Left lobe of liver (tissue), 2 donors: Measurements from ENCODE around the gene NAA40. TPM values are rescaled to one million over a fixed set of nuclear protein-coding genes. Genes with fewer than 3 reads are reported as not detected.

Experiments used
- ATAC-seq: fragments of 200-7000 bp; cut with Tn5 transposase; one replicate; pipeline ENCODE4 v1.9.1; 2020; ENCODE audit warnings: mild to moderate bottlenecking, moderate library complexity
- DNase-seq: peaks from one replicate; pipeline ENCODE4 v3.0.0-alpha.2; 2020; ENCODE audit warnings: low spot score
- total RNA-seq: library from RNA; stranded (reverse); gene quantifications from one replicate; pipeline ENCODE4 v1.2.1, GENCODE V29; 2021
- donor health status: DM: no; HTN: no; CAD: no; lungs with moderate emphysema.
- donor health status: DM: no; HTN: yes; CAD: no.

The NAA40 gene
- total RNA-seq, 1 donor from 2014 or later: 4.2 TPM

GRCh38 chr11:63985812-63986155 is 47.0 kb downstream of the NAA40 start:
- ATAC-seq: peak; percentile 29
- no peak for DNase-seq

DNA sequence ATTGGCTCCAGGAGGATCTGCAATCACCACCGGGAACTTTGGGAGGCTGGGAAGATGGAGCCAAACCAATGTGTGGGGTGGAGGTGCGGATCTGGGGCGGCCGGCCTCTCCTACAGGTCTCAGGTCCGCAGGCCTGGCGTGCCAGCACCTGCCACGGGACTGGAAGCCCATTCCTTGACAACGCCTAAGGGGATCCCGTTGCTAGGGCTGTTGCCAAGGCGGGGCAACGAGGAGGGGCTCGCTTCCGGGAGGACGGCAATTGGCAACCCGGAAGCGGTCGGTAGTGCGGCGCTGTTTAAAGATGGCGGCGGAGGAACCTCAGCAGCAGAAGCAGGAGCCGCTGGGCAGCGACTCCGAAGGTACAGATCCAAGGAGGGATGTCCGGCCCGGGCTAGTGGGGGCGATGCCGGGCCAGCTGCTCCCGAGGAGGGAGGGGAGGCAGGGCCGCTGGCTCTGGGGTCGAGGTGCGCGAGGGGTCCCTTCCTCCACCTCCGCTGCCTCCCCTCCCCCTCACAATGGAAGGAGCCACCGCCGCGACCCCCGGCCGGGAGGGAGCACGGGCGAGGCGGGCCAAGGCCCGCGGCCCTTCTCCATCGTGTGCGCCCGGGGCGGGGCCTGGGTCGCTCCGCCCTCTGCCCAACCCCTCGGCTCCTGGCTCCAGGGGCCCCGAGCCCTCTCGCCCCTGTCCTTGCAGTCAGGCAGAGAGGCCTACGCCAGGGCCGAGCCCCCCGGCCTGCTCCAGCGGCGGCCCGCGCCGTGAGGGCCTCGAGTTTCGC is 47.5 kb downstream of the NAA40 start, which contains the start of gene OTUB1:
Gene OTUB1 (plus strand): TSS at position 283 of the 776 bp plus-strand sequence. CDS start 19 bp downstream, at position 302.
- DNase-seq (peak; percentile 87), ATAC-seq (peak; percentile 93)

GRCh38 chr11:63986932-63987513 is 48.2 kb downstream of the NAA40 start:
- ATAC-seq (no peak), DNase-seq (no peak)

DNA sequence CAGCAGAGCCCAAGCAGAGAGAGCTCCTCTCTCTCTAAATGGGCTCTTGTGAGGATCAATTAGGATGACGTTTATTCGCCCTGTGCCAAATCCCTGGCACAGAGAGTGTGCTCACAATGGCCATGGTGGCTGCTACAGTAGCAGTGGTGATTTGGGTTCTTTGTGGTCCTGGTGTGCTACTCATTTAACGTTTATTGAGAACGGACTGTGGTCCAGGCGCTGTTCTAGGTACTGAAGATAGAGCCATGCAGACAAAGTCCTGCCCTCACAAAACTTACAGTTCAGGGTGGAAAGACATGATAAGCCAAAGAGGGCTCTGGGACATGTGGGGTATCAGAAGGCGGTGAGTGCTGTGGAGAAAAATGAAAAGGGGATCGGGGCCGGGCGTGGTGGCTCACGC is 52.8 kb downstream of the NAA40 start:
- DNase-seq (no peak), ATAC-seq (no peak)

DNA sequence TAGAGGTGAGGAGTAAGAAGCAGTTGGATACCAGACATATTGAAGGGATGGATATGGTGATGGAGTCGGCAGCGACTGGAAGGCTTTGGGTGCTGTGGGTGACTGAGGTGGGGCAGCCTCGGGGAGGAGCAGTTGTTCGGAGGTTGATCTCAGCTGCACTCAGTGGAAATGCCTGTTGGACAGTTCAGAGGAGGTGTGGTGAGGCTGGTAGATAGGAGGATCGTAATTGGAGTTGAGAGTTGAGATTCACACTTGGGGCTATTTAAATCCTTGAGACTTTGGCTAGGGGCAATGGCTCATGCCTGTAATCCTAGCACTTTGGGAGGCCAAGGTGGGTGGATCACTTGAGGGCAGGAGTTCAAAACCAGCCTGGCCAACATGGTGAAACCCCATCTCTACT is 54.3 kb downstream of the NAA40 start:
- DNase-seq (no peak), ATAC-seq (no peak)

GRCh38 chr11:63993993-63994392 is 55.2 kb downstream of the NAA40 start:
- DNase-seq (no peak), ATAC-seq (no peak)

- ATAC-seq (no peak), DNase-seq (no peak)
Observed at GRCh38 chr11:63996512-63996911, 57.7 kb downstream of the NAA40 start.

- DNase-seq (no peak), ATAC-seq (no peak)
Observed at GRCh38 chr11:63997104-63997700, 58.4 kb downstream of the NAA40 start.

- no peak for DNase-seq
- no peak for ATAC-seq
Observed at GRCh38 chr11:63997801-63998337, 59.1 kb downstream of the NAA40 start.

DNA sequence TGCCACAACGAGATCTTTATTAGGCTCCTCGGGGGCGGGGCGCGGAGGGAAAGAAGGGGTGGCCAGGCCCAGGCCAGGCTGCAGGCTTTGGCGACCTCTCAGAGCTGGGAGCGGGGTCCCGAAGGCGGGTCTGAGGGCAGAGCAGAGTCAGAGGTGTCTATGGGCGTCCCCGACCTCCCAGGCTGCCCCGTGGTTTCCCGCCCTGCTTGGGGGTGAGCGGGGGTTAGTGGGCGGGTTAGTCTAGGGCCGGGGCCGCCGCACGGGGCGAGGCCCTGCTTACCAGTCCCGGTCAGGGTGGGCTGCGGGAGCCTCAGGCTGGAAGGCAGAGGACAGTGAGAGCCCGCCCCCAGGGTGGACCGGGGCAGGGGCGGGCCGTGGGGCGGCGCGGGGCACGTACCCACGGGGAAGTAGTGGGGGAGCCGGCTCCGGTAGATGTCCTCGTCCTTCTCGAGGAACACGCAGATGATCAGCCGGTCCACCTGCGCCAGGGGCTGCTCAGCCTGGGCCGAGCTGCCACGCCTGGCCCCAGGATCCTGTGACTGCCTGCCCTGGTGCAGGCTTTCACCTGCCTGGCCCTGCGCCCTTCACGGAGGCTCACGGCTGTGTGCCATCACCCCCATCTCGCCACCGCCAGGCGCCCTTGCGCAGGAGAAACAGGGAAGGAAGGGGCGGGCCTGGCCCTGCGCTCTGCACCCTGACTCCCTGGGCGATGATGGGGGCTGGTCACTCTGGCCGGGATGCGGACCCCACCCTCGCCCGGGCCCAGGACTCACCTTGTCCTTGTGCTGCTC is 60.0 kb downstream of the NAA40 start:
- DNase-seq (no peak), ATAC-seq (no peak)

- DNase-seq (no peak), ATAC-seq (peak; percentile 2)
Observed at GRCh38 chr11:63999349-64000025, 60.7 kb downstream of the NAA40 start.

GRCh38 chr11:64000026-64000739 is 61.4 kb downstream of the NAA40 start:
- ATAC-seq (peak; percentile 85), DNase-seq (peak; percentile 66)

GRCh38 chr11:64000740-64001483 is 62.1 kb downstream of the NAA40 start:
- ATAC-seq: no peak
- no peak for DNase-seq

DNA sequence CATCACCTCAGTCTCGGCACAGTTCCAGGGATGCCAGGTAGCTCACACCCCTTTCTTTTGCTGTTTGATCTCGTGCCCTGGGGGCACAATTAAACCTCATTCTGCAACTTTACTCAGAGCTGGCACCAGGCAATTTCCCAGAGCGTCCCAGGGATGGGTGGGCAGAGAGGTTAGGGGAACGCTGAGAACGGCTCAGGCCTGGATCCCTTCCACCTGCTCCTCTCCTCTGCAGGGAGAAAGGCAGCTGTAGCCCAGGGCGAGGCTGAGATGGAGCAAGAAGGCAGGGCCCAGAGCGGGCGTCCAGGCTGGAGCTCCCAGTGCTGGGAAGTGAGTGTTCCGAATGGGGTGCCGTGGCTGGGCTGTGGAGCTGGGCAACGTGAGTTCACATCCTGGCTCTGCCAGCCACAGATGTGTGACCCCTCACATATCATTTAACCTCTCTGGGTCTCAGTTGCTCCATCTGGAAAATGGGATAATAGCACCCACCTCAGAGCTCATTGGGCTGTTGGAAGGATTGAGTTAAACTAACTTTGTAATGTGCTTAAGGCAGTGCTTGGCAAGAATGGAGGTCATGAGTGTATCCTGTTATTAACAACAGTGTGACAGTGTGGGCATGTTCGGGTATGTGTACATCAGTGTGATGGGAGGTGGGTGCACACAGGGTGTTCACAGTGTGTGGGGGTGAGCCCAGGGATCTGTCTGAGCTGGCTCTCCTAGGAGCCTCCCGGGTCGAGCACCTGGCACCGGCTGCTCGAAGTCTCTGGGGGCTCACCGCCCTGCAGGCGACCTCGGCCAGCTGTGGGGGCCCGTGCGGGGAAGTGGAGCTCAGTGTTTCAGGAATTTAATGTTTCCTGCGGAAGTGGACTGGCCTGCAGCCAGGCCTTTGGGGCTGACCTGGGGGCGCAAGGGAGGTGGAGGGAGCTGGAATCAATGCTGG is 63.0 kb downstream of the NAA40 start:
- DNase-seq: no peak
- ATAC-seq: no peak

- DNase-seq: no peak
Observed at GRCh38 chr11:64003807-64004589, 65.2 kb downstream of the NAA40 start.

DNA sequence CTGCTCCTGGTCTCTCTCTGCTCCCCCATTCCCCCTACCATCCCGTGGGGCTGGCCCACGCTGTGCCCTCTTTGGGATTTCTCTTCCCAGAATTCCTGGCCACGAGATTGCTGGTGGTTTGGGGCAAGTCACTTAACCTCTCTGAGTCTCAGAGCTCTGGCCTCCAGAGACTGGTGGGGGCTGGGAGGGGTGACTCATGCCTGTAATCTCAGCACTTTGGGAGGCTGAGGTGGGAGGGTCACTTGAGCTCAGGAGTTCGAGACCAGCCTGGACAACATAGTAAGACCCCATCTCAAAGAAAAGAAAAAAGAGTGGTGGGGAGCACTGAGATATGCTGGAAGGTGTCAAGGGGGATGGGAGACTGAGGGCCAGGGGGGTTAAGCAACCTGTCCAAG is 65.8 kb downstream of the NAA40 start:
- DNase-seq (no peak), ATAC-seq (no peak)

More at GRCh38 chr11:64003807-64004589, 65.2 kb downstream of the NAA40 start:
- no peak for ATAC-seq

- no peak for ATAC-seq
Observed at GRCh38 chr11:64005691-64006090, 66.9 kb downstream of the NAA40 start.

More at GRCh38 chr11:64005691-64006090, 66.9 kb downstream of the NAA40 start:
- no peak for DNase-seq
